Upper lobe of right lung (tissue), 1 donor: Measurements from ENCODE around the gene LMO4. TPM values are rescaled to one million over a fixed set of nuclear protein-coding genes. Genes with fewer than 3 reads are reported as not detected.
A peak's percentile ranks its signal among the peaks of the same experiment; 100 is the strongest.

Experiments used
- ATAC-seq: fragments of 200-7000 bp; cut with Tn5 transposase; one replicate; pipeline ENCODE4 v1.9.1; 2020; ENCODE audit warnings: mild to moderate bottlenecking, moderate library complexity
- DNase-seq: peaks from one replicate; pipeline ENCODE4 v3.0.0-alpha.2; 2020
- H3K27ac ChIP-seq: fragments of 200-600 bp; one replicate; pipeline ENCODE4 v1.8.0; 2022
- H3K27me3 ChIP-seq: fragments of 200-600 bp; one replicate; pipeline ENCODE4 v1.8.0; 2022; ENCODE audit warnings: mild to moderate bottlenecking
- H3K36me3 ChIP-seq: fragments of 200-600 bp; one replicate; pipeline ENCODE4 v1.8.0; 2022
- H3K4me1 ChIP-seq: fragments of 200-600 bp; one replicate; pipeline ENCODE4 v1.8.0; 2022
- H3K4me3 ChIP-seq: fragments of 200-600 bp; one replicate; pipeline ENCODE4 v1.8.0; 2022; ENCODE audit warnings: mild to moderate bottlenecking
- H3K9me3 ChIP-seq: fragments of 200-600 bp; one replicate; pipeline ENCODE4 v1.8.0; 2022
- CTCF ChIP-seq: fragments of 200-600 bp; IDR thresholded peaks from one replicate; pipeline ENCODE4 v1.8.0; 2022; ENCODE audit warnings: antibody characterized with exemption
- intact Hi-C: fragments of 100-400 bp; cut with DNase I; formaldehyde crosslinking; loops from one replicate; pipeline ENCODE4 v1.11.0; 2022
- long read RNA-seq: library from polyadenylated mRNA; unstranded; transcript quantifications from one replicate; pipeline ENCODE4 v2.0.0, GENCODE V29; 2021
- total RNA-seq: library from RNA; stranded (reverse); fragmentation: NEBNext Ultra II Directional; extraction: Animal tissue kit (Norgen Biotek cat#: 25700); gene quantifications from one replicate; pipeline ENCODE4 v1.2.1, GENCODE V29; 2021
- donor health status: DM: no; HTN: yes; CAD: no; lungs with severe emphysema.

LMO4 gene
- total RNA-seq = 46.5 TPM
- long read RNA-seq, full-length matches to known transcripts = 12 of 24 reads
- long read RNA-seq, partial matches to known transcripts = 0 of 24 reads
- long read RNA-seq, other reads (novel, unspliced or antisense) = 12 of 24 reads

GRCh38 chr1:87328272-87329050, at the start of gene LMO4:
Gene LMO4 (plus strand): TSS chr1:87328880. CDS start chr1:87332016, 3,136 bp downstream.
- peaks cover 20% of the 10 kb centered on the region for H3K4me1 ChIP-seq
- H3K36me3 ChIP-seq = no peaks in the 10 kb centered on the region
- peak; percentile 89 for ATAC-seq
- no peaks in the 10 kb centered on the region for H3K27me3 ChIP-seq
- intact Hi-C loops = no loop called here
- TF ChIP-seq CTCF = no peak
- peak; percentile 97 for DNase-seq
- H3K27ac ChIP-seq = peak within 1 kb of the TSS; percentile 97
- peak within 1 kb of the TSS; percentile 77 for H3K4me3 ChIP-seq
- H3K9me3 ChIP-seq = no peaks in the 10 kb centered on the region

- Histone ChIP-seq H3K27me3 (no peaks in the 10 kb centered on the region), H3K36me3 (no peaks in the 10 kb centered on the region)
- TF ChIP-seq CTCF = no peak
Measured at GRCh38 chr1:87279536-87279875, 49.2 kb upstream of the LMO4 start.

GRCh38 chr1:87279966-87280535, 48.6 kb upstream of the LMO4 start:
- ATAC-seq (no peak), DNase-seq (no peak)
- Histone ChIP-seq H3K9me3 (no peaks in the 10 kb centered on the region), H3K4me1 (no peaks in the 10 kb centered on the region), H3K4me3 (no peak overlapping the region), H3K27ac (no peak overlapping the region), H3K27me3 (no peaks in the 10 kb centered on the region), H3K36me3 (no peaks in the 10 kb centered on the region)
- intact Hi-C loops = no loop called here
- TF ChIP-seq CTCF = no peak

More at GRCh38 chr1:87279536-87279875, 49.2 kb upstream of the LMO4 start:
- no peaks in the 10 kb centered on the region for H3K4me1 ChIP-seq
- no peak for ATAC-seq
- H3K27ac ChIP-seq = no peak overlapping the region
- intact Hi-C loops = no loop called here
- H3K4me3 ChIP-seq = no peak overlapping the region
- DNase-seq = no peak
- no peaks in the 10 kb centered on the region for H3K9me3 ChIP-seq

GRCh38 chr1:87284456-87285240, 44.0 kb upstream of the LMO4 start:
- DNase-seq = no peak
- TF ChIP-seq CTCF = no peak
- no peak overlapping the region for H3K4me3 ChIP-seq
- H3K27ac ChIP-seq = no peak overlapping the region
- no peak for ATAC-seq
- no peaks in the 10 kb centered on the region for H3K4me1 ChIP-seq
- no peaks in the 10 kb centered on the region for H3K9me3 ChIP-seq
- intact Hi-C loops = no loop called here
- no peaks in the 10 kb centered on the region for H3K36me3 ChIP-seq
- no peaks in the 10 kb centered on the region for H3K27me3 ChIP-seq

GRCh38 chr1:87291107-87291506, 37.6 kb upstream of the LMO4 start:
- H3K4me1 ChIP-seq = no peaks in the 10 kb centered on the region
- TF ChIP-seq CTCF = no peak
- no peak overlapping the region for H3K27ac ChIP-seq
- no peak overlapping the region for H3K4me3 ChIP-seq
- H3K36me3 ChIP-seq = no peaks in the 10 kb centered on the region
- ATAC-seq (no peak), DNase-seq (no peak)
- H3K9me3 ChIP-seq = no peaks in the 10 kb centered on the region
- no peaks in the 10 kb centered on the region for H3K27me3 ChIP-seq
- intact Hi-C loops = no loop called here
